Vagina (tissue), 2 donors: ENCODE measurements around the gene BFAR.

Source experiments
- POLR2A ChIP-seq, 2 donors: fragments of 450-650 bp; IDR thresholded peaks; one replicate each; pipeline ENCODE4 v1.6.1; 2017; ENCODE audit warnings: antibody characterized with exemption in 2 of 2, mild to moderate bottlenecking in 2 of 2, moderate library complexity in 2 of 2
- POLR2AphosphoS5 ChIP-seq, 2 donors: sonication (generic); formaldehyde crosslinking; IDR thresholded peaks; one replicate each; pipeline ENCODE4 v1.9.0; 2017; ENCODE audit warnings: antibody characterized with exemption in 2 of 2, mild to moderate bottlenecking in 2 of 2, low read depth in 1 of 2; ENCODE audit not compliant: insufficient read depth in 1 of 2
- TF ChIP-seq, protein P1 (sequence below), 3 experiments: fragments of 450-650 bp in 2 of 3; fragments of 200-600 bp in 1 of 3; sonication (generic) in 1 of 3; IDR thresholded peaks; one replicate each; pipeline ENCODE4 v1.5.1; 2017 to 2019; ENCODE audit warnings: antibody characterized with exemption in 3 of 3, mild to moderate bottlenecking in 2 of 3, moderate library complexity in 2 of 3

DNA sequence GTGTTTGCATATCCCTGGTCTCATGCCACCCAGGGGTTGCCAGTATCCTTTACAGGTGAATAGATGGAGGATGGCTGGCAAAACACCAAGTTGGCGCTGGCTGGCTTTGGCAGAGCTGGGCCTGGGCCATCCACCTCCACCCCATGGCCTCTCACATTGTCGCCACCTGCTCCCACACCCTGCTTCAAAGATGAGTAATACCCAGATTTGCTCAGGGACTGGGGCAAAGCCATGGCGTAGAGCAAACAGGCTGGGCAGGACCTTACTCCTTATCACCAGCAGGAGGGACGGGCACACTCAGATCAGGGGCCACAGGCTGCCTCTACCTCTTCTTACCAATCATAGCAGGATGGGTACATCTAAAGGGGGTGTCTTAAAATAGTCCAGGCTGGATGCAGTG lies 37.0 kb downstream of the BFAR start:
- TF ChIP-seq POLR2A (IDR thresholded peaks at IDR 0.05) (no peak), POLR2AphosphoS5 (IDR thresholded peaks at IDR 0.05; ENCODE audit: insufficient read depth in 1 of 2, low read depth in 1 of 2) (no peak)
- TF ChIP-seq, protein P1, sequence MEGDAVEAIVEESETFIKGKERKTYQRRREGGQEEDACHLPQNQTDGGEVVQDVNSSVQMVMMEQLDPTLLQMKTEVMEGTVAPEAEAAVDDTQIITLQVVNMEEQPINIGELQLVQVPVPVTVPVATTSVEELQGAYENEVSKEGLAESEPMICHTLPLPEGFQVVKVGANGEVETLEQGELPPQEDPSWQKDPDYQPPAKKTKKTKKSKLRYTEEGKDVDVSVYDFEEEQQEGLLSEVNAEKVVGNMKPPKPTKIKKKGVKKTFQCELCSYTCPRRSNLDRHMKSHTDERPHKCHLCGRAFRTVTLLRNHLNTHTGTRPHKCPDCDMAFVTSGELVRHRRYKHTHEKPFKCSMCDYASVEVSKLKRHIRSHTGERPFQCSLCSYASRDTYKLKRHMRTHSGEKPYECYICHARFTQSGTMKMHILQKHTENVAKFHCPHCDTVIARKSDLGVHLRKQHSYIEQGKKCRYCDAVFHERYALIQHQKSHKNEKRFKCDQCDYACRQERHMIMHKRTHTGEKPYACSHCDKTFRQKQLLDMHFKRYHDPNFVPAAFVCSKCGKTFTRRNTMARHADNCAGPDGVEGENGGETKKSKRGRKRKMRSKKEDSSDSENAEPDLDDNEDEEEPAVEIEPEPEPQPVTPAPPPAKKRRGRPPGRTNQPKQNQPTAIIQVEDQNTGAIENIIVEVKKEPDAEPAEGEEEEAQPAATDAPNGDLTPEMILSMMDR (IDR thresholded peaks at IDR 0.05), result no peak
